EH (cell line): Measurements from ENCODE around the gene GTSE1.

Experiments used
- DNase-seq: peaks from one replicate; pipeline ENCODE4 v3.0.0-alpha.2; 2015; ENCODE audit warnings: low read depth

GTSE1 gene

DNA sequence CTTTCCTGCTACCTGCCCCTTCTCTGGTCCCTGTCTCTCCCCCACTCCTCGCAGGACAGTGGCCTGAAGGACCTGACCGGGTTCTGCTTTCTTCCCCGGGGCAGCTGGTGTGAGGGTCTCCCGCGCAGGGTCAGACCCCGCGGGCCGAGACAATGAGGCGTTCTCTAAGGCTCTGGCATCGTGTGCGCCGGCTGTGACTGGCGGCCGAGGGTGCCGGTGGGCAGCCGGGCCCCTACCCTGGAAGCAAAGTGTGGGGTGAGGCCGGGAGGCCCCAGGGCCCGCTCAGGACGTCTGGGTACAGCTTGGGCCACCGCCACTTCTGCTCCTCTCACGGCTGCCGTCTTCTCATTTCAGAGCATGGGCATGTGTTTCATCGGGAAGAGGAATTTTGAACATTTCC lies 55.1 kb downstream of the GTSE1 start:
- no peak for DNase-seq

DNA sequence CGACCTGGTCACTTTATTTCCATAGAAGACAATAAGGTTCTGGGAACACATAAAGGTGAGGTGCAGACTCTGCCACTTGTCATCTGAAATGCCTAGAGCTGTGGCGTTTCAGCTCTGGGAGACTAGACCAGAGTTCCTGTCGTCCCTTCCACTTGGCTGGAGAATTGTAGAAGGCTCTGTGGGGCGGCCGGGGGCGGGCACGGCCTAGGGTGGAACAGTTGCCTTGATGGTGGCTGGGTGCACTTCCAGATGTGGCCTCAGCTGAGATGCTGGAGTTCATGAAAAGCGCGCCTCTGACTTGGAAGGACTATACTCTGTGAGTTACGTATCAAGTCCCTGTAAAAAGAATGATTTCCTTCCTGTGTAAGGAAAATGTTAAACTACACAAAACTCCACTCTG lies 55.6 kb downstream of the GTSE1 start:
- no peak for DNase-seq

DNA sequence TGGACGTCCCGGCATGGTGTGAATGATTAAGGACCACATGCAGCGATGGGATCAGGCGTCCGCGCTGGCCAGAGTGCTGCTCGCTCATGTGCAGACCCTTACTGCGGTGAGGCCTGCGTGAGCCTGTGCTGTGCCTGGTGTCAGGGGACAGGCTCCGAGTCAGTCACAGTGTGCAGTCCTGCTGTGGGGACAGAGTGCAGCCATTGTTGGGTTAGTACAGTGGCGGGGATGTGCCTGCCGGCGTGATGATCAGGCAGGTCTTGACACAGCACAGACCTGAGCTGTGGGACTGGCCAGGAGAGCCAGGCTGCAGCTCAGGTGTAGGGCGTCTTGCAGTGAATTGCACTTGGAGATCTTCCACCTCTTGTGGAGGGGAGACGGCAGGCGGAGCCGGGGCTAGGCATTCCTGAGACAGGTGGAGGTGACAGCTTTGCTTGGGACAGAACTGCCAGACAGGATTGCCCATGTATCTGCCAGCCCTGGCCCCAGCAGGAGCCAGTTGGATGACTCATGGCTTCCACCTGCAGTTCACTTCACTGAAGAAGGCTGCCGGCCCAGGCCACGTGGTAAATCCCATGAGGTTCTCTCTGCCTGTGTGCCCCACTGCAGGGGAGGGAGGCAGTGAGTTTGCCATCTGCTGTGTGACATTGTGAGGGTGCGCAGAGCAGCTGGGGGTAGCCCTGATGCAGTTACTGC lies 56.2 kb downstream of the GTSE1 start:
- peak; percentile 21 for DNase-seq

DNA sequence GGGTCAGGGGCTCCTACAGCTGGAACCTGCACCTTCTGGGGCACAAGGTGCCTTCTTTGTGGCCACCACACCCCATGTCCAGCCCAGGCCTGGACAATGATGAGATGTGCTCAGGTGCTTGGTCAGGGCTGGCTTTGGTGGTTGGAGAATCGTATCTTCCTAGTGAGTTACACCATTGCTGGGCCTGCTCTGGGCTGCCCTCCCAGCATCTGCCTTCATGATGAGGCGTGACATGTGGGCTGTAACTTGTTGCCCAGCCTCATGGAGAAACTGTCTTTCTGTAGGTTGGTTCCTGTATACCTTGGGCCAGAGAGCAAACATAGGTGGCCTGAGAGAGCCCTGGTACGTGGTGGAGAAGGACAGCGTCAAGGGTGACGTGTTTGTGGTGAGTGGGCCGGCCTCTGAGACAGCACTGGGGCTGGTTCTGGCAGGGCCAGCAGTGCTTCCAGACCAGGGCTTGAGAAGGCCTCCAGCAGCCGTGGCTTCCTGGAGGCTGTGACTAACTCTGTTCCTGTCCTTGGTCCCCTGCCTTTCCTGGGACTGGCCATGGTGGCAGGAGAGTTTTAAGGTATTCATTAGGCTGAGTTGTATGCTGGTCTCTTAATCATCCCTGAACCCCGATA lies 56.9 kb downstream of the GTSE1 start:
- no peak for DNase-seq

DNA sequence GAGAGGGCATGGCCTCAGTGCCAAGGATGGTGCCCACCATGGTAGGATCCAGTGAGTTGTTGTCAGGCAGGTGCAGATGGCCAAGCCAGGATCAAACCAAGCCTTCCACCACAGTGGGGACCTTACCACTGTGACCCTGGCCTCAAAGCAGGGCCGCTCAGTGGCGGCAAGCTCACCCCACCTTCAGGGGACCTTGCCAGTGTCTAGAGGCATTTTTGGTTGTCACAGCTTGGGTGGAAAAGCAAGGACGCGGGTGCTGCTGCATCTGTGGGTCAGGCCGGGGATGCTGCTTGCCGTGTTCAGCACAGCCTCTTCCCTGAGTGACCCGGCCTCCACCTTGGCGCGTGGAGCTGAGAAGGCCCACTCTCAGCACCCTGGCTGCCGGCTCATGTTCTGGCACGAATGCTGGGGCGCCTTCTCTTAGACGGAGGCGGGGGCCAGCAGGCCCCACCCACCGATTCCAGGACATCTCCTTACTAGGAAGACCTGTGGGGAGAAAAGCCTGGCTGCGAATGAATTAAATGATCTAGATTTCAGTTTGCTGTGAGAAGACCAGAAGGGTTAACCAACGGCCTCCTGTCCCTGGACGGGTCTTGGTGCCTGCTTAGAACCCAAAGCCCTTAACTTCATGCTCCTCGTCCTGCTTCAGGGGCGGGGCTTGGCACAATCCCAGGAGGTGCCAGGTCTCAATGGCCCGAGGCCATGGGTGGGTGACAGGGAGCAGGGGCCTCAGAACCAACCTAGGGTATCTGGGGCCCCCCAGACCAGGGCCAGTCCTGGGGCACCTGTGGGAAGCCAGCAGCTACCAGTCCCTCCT lies 57.7 kb downstream of the GTSE1 start:
- DNase-seq: no peak

DNA sequence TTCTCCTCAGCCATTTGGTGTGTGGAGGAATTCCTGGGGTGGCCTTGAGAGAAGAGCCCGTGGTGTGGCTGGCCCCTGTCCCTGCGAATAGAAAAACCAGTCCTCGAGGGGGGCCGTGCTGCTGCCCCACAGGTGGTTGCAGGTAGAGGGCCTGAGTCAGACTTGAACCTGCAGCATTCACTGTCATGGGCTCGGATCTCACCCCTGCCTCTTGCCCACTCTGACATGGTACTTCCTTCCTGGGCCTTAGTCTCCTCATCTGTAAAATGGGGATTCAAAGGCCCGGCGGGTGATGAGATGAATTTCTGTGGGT lies 58.3 kb downstream of the GTSE1 start:
- DNase-seq: no peak

DNA sequence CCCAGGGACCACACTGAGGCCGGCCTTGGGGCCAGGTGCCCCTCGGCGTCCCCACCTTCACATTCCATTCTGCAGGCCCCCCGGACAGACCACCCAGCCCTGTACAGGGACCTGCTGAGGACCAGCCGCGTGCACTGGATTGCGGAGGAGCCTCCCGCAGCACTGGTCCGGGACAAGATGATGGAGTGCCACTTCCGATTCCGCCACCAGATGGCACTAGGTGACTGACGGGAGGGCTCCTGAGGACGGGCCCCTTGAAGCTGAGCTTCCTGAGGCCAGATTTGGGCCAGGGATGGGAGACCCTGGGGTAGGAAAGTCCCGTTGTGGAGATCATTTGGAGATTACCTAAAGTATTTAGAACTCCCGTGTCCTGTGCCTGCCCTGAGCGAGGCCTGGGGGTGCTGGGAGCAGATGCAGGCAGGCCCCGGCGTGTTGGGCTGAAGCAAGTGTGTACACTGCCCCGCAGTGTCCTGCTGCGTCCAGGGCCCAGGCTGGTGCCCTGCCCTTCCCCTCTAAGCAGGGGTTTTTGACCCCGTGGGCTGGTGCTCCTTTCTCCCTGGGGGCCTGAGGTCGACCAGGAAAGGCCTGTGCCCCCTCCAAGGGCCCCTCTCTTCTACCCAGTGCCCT lies 58.8 kb downstream of the GTSE1 start:
- peak; percentile 63 for DNase-seq

DNA sequence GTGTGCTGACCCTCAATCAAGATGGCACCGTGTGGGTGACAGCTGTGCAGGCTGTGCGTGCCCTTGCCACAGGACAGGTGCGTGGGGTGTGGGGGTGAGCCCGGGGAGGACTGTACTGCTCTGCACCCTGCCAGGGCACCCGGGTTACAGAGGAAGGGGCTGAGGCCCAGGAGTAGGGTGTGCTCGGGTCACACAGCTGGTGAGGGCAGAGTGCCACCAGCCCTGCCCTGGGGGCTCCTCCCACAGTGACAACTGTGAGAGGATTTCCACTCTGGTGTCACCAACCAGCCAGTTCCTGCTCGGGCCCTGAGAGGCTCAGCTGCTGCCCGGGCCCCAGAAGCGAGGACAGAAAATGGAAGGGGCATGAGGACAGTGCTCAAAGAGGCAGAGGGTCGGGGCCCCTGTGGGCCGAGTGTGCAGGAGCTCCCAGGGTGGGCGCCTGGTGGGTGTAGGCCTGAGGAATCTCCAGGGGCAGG lies 59.4 kb downstream of the GTSE1 start:
- DNase-seq: no peak

DNA sequence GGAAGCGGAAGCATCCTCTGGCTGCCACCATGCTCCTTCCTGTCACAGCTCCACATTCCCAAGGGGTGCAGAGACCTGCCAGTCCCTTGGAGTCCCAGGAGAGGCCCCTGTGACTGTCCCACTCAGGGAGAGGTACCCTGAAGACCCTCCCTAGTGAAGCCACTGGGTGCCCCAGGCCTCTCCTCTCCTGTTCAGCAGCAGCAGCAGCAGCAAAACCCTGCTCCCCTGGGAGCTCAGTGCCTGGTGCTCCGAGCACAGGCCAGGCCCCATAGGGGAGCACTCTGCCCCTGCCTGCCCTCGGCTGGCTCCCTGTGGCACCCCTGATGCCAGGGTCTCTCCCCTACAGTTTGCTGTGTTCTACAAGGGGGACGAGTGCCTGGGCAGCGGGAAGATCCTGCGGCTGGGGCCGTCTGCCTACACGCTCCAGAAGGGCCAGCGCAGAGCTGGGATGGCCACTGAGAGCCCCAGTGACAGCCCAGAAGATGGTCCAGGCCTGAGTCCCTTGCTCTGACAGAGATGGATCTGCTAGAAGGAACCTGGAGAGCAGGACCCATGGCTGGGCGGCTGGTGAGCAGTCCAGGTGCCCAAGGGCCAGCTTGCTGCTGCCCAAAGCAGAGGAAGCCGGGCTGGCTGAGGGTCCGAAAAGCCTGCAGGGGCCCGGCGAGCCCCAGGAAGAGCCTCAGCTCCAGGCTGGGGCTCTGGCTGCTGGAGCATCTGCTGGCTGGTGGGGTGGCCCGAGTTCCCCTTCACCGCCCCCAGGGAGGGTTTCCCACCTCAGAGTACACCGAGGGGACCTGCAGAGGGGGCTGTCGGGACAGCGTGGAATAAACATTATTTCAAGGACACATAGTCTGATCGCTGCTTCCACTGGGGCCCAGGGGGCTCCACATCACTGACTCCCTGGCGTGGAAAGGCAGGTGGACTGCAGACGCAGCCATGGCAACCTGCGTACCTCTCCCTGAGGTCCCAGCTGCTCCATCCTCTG lies 60.1 kb downstream of the GTSE1 start:
- DNase-seq: no peak

DNA sequence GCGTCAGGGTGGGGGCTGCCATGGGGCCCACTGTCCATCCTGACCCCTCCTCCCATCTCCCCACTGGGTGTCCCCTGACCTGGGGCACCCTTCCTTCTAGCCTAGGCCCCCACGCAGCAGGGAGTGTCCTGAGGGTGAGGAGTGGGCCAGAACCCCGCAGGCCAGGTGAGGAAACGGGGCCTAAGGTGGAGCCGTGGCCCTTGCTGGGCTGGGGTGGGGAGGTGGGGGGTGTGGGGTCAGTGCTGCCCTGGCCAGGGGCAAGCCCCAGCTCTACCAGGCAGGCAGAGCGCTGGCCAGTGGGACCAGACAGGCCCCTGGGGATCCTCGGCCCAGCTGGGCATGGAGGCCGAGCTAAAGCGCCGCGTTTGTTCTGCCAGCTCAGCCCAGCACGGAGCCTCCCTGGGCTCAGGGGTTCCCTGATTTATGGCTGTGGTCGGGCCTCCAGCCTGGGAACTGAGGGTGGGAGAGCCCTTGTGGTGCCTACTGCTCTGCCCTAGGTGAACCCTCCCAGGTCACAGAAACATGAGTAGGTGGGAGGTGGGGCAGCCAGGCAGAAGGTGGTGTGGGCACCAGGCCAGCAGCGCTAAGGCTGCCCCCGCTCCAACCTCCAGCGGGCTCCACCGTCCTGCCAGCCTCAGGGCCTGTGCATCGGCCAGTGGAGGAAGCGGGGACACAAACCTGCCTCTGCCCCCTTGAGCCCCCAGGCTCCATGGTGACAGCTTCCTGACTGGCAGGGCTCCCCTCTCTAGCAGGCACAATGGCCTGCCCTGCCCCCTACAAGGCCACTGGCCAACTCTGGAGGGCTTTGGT lies 61.2 kb downstream of the GTSE1 start:
- DNase-seq: no peak

DNA sequence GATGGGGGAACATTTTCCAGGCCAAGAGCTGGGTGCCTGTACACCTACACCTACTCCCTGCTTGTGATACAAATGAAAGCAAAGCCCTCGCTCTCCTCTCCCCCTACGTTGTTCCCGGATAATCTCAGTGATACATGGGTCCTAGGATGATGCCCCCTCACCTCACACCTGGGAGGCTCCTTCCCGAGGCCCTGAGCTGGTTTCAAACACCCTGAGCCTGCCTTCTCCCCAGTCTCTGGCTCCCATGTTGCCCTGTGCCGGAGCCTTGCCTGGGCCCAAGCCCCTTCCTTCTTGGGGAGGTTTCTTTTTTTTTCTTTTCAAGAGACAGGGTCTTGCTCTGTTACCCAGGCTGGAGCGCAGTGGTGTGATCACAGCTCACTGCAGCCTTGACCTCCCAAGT lies 62.1 kb downstream of the GTSE1 start:
- no peak for DNase-seq

DNA sequence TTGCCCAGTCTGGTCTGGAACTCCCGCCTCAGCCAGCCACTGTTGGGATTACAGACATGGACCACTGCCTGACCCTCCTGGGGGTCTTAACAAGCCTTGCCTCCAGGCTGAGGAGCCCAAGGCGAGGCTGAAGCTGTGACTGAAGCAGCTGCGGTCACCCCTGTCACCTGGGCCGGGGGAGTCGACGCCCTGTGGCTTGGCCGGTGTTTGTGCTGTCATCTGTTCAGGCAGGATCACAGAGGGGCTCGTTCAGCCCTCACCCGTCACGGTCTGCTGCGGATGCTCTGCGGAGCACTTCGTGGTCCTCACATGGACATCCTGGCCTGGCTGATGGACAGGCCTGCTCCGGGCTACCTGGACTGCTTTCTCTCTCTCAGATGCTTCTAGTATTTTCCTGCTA lies 62.7 kb downstream of the GTSE1 start:
- no peak for DNase-seq

DNA sequence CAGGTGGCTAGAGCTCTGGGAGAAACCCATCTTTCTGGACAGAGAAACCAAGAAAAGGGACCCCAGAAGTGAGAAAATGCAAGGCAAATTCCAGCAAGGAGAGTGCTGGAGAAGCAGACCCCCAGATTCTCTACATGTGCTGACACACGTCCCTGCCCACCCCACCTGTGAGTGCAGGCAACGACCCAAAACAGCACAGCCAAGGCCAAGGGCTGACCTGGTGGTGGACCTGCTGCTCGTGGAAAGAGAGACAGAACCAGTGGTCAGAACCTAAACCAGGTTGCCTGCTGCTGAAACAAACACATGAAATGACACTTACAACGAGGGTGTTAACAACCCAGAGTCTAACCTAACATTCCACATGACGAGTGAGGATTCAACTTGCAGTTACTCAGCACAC lies 63.4 kb downstream of the GTSE1 start:
- no peak for DNase-seq

DNA sequence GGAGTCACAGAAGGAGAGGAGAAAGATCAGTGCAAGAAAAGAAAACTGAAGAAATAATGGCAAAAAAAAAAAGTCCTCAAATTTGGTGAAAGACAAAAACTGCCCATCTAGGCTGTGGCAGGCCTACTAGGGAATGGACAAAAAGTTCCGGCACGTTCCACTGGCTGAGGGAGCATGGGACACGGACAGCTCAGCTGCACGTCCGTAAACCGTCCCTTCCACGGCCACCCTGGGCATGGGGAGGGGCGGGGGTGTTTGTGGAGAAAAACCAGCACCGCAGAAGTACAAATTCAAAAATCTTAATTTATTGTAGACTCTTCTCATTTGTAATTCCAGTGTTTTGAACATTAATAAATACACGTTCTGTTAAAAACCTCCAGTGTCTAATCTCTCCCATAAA lies 64.2 kb downstream of the GTSE1 start:
- no peak for DNase-seq

DNA sequence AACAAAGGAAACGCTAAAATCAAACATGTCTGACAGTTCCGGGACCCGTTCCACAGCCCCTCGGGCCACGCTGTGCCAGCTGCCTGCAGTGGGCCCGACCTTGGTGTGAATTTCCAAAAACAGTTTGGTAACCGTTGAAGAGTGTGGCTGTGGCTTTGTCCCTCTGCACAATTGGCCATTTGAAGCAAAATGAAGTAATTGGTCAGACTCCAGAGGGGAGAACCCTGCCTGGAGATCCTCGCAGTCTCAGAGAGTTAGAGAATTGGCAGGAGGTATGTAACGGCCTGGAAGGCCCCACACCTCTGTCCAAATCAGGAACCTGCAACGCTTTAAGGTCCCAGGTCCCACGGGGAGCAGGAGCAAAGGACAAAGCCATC lies 65.1 kb downstream of the GTSE1 start:
- no peak for DNase-seq

DNA sequence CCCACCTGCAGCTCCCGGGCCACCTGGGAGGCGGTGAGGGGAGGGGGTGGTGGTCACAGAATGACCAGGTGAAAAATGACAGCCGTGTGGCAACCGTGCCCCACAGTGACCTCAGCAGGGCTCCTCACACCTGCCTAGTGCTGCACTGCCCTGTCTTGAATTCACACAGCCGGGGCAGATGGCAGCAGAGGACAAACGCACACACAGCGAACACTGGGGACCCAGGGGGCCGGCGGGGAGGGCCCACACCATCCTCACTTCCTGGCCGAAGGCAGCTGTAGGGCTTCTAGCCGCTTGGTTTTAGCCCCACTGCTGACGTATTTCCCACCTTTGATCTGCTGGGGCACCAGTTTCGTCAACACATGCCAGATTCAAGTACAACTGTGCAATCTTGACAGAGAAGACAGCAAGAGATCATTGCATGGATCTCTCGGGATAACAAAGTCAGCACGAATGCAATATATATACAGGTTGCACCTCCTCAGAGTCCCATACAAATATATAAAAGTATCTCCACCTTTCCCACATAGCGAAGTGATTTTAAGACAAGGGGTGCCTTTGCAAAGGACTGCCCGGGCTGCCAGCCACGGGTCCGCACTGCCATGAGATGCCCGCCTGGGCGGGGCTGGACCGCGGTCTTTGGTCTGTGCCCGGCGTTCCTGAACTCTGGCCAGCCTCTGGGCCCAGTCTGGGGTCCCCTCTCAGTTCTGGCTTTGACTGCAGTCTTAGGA lies 65.7 kb downstream of the GTSE1 start:
- no peak for DNase-seq

DNA sequence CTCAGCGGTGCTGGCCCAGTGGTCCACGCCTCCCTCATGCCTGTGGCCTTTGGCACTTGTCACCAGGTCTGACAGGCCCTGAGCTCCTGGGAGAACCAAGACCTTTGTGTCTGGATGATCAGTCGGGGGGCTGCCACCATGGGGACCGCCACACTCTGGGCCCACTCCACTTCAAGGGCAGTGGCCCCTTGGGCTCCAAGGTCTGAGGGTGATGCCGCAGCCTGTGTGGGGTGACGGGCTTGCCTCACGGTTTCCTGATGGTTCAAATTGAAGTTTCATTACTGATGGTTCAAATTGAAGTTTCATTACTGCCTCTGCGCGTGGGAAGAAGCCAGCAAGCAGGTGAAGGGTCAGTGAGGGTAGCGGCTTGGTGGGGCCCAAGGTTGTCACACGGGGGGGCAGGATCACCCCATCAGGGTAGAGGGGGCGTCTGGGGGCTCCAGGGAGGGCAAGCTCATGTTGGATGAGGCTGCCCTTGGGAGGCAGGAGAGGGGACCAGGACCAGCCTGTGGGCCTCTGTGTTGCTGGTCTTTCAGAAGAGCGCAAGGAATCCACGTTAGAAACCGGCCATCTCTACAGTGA lies 66.4 kb downstream of the GTSE1 start:
- DNase-seq: no peak

DNA sequence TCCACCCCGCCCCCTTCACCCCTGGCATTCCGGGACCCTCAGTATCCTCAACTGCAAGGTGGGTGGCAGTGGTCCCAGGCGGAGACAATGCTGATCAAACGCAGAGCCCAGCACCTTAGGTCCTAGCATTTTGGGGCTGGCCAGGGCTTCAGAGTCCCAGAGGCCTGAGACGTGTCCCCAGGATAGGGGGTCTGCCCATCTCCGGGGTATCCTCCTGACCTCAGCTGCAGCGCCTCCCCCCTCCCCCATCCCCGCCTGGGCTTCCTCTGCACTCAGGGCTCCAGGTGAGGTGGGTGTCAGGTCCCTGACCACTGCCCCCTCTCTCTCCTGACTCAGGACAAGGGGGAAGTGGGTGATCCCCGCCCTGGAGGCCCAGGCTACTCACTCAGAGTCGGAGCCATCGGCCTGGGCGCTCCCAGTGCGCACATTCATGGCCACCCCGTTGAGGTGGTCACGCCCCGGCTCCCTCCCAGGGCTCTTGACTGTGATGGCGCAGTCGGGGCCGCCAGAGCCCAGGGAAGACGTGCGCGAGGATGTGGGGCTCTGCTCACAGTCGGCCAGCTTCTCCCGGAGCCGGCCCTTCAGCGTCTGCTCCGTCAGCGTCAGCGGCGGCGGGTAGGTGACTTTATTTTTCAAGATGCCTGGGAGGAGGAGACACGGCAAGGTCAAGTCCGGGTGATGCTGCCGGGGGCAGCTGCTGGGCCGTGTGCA lies 67.1 kb downstream of the GTSE1 start:
- DNase-seq: no peak
